GM20000 (cell line): Measurements from ENCODE around the gene C16orf90.

Source experiments
- DNase-seq: peaks from one replicate; pipeline ENCODE4 v3.0.0; 2012; ENCODE audit warnings: low spot score
- TF ChIP-seq, protein P1 (sequence below): IDR thresholded peaks from 2 replicates; pipeline ENCODE4 v1.5.1; 2012; ENCODE audit warnings: mild to moderate bottlenecking, control low read depth; ENCODE audit errors: extremely low read depth, missing control alignments

C16orf90 gene

DNA sequence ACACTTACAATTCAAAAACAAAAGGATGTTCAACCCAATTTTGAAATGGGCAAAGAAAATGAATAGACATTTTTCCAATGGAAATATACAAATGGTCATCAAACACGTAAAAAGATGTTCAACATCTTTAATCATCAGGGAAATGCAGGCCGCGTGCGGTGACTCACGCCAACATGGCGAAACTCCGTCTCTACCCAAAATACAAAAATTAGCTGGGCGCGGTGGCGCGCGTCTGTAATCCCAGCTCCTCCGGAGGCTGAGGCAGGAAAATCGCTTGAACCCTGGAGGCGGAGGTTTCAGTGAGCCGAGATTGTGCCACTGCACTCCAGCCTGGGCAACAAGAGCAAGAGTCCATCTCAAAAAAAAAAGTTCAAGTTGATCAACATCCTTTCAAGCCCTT lies 3.7 kb upstream of the C16orf90 start:
- DNase-seq, result no peak
- TF ChIP-seq, protein P1, sequence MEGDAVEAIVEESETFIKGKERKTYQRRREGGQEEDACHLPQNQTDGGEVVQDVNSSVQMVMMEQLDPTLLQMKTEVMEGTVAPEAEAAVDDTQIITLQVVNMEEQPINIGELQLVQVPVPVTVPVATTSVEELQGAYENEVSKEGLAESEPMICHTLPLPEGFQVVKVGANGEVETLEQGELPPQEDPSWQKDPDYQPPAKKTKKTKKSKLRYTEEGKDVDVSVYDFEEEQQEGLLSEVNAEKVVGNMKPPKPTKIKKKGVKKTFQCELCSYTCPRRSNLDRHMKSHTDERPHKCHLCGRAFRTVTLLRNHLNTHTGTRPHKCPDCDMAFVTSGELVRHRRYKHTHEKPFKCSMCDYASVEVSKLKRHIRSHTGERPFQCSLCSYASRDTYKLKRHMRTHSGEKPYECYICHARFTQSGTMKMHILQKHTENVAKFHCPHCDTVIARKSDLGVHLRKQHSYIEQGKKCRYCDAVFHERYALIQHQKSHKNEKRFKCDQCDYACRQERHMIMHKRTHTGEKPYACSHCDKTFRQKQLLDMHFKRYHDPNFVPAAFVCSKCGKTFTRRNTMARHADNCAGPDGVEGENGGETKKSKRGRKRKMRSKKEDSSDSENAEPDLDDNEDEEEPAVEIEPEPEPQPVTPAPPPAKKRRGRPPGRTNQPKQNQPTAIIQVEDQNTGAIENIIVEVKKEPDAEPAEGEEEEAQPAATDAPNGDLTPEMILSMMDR, result no peak

DNA sequence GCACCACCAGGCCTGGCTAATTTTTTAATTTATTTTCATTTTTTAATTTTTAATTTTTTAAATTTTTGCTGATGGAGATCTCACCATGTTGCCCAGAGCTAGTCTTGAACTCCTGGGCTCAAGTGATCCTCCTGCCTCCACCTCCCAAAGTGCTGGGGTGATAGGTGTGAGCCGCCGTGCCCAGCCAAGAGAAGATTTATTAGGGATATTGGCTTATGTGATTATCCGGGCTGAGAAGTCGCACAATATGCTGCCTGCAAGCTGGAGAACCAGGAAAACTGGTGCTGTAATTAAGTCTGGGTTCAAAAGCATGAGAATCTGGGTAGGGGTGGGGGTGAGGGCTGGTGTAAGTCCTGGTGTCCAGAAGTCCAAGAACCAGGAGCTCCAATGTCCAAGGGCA lies 2.5 kb upstream of the C16orf90 start:
- TF ChIP-seq, protein P1, result no peak
- no peak for DNase-seq

DNA sequence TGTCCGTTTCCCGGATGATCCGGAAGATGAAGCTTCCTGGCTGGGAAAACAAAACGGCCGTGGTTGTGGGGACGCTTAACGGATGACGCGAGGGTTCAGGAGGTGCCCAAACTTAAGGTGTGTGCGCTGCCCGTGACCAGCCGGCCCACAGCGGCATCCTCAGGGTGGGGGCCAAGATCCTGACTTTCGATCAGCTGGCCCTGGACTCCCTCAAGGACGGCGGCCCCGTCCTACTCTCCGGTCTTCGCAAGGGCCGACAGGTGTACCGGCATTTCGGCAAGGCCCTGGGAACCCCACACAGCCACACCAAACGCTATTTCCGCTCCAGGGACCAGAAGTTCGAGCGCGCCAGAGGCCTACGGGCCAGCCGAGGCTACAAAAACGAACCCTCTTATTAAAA lies 1.1 kb upstream of the C16orf90 start:
- DNase-seq, result no peak
- TF ChIP-seq, protein P1, result no peak

DNA sequence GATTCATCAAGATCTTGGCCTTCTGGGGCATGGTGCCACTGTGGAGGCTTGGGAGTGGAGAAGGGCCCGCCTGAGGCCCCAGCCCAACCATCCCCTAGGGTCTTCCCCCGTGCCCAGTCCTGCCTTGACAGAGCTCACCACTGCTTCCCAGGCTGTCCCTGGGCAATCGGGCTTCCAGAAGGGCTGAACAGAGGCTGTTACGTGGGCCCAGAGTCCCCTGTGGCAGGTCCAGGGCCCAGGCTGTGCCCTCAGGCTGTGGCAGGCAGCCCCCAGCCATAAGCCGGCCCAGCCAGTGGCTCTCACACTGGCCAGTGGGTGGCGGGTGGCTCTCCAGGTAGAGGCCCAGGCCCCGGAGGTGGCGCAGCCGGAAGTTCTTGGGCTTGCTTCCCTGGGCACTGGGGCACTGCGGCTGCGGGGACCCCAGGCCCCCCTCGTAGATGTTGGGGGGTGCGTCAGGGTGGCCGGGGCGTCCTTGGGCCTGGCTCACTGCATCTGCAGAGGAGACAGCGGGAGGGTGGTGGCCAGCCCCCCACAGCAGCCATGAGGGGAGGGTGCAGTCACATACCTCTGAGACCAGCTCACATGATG lies 809 bp downstream of the C16orf90 start:
- DNase-seq, result no peak
- TF ChIP-seq, protein P1, result no peak

DNA sequence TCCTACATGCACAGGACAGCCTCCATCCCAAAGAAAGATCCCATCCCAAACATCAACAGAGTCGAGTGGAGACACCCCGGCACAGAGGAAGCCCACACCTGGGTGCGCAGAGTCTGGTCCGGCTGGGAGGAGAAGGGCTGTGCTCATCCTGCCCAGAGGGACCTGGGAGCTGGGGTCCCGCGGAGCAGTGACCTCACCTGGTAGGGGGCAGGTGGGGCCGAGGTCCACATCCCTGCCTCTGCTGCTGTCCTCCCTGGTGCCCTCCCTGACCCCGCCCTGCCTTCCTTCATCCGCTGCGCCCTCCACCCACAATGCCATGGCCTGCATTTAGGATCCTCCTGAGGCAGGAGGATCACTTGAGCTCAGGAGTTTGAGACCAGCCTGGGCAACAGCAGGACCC lies 2.9 kb downstream of the C16orf90 start:
- TF ChIP-seq, protein P1, result no peak
- DNase-seq, result no peak

DNA sequence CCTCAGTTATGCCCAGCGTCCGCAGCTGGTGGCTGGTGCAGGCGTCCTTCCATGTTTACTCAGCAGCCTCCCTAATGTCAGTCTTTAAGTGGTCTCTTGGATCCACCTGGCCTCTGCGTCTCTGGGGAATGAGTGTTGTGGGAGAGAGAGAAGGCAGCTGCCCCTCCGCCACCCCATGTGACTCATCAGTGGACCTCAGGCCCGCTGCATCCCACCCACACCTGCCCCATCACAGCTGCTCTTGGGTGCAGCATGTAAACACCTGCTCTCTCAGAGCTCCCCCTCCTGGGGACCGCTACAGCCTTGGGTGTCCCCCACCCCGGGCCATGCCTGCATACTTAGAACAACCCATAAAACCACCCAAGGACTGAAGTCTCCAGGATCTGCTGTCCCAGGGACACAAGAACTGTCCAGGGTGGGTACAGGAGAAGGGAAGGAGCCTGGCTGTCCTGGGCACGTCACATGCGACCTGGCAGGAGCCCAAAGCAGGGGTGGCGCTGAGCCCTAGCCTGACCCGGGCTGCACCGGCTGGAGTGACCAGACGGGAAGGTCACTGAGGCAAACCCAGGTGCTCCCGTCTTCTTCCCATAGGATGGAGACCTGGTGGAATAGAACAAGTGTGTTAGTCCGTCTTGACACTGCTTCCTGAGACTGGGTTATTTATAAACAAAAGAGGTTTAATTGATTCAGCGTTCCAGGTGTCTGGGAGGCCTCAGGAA lies 4.2 kb downstream of the C16orf90 start:
- TF ChIP-seq, protein P1, result no peak
- peak; percentile 62 for DNase-seq

DNA sequence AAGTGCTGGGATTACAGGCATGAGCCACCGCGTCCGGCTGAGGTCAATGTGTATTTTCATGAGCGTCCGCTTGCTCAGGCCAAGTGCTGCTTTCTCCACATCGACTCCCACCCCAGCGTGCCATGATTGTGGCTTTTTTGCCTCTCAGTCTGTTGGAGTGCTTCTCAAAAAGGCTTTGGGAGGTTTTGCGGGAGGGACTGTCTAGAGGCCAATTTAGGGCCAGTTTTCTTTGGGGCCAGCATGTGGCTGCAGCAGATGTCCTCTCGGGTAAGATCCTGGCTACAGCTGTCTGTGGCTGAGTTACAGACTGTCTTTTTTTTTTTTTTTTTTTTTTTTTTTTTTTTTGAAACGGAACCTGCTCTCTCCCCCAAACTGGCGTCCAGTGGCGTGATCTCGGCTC lies 6.5 kb downstream of the C16orf90 start:
- DNase-seq, result no peak
- TF ChIP-seq, protein P1, result no peak
